Activated naive CD4-positive, alpha-beta T cell treated with anti-CD3 and anti-CD28 coated beads, Interleukin-2, amount 50 U/mL, for 16 hours (primary cell): ENCODE results near the gene FAM120B.

Source experiments
- DNase-seq: peaks from one replicate; pipeline ENCODE4 v3.0.0-alpha.2; 2020

FAM120B gene

GRCh38 chr6:170273191-170273590 is 33.4 kb upstream of the FAM120B start:
- no peak for DNase-seq

GRCh38 chr6:170273681-170274080 is 32.9 kb upstream of the FAM120B start:
- no peak for DNase-seq

GRCh38 chr6:170274713-170275560 is 31.6 kb upstream of the FAM120B start:
- DNase-seq, result no peak

DNA sequence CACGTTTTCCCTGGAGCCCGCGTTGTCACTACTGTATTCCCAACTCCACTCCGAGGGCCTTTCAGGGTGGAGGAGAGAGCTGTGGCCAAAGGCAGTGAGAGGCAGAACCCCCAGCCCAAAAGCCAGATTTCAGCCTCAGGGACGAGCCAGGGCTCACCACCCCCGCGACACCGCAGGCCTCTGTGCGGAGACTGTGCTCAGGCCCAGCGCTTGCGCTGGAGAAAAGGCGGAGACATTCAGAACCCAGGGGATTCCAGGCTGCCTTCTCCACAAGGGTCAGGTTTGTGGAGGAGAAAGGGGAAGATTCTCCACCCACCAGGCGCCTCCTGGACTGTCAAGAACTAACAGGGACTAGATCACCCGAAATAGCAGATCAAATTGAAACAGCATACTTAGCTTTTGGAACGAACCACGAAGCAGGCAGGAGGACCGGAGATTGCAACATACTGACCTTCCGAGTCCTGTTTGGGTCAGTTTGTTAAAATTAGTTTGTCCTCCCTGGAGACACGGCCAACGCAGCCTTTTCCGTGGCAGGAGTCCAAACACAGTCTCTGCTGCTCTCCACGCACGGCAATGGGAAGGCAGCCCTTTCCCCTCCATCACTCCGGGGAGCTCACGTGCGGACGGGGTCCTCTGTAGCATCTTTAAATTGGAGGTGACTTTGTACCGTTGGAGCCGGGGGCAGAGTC is 30.0 kb upstream of the FAM120B start:
- no peak for DNase-seq

DNA sequence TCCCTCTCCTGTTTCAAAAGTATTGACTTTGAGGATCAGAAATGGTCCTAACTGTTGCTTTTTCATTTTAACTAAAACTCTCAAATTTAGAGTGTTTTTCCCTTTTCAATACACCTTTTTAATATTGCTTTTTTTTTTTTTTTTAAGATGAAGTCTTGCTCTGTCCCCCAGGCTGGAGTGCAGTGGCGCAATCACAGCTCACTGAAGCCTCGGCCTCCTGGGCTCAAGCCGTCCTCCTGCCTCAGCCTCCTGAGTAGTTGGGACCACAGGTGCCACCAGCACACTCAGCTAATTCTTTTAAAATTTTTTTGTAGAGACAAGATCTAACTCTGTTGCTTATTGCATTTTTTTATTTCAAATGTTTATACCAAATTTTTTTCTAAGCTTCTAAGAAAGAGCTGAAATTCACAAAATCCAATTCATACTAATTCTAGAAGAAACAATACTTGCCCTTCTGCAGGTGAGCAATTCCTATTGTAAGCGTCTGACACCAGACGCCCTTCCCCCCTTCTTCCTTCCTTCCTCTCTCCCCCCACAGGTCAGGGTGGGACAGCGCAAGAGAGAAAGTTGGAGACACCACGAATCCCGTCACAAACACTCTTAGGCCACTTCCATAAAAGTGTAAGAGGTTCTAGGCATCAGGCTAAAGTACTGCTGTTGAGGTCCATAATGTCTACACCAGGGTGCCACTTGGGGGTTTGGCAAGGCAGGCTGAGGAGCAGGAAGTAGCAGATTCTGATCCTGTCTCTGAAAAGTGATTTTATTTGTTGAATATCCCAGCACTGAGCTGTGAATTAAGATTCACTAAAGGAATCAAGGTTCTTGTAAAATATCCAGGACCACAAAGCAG is 28.4 kb upstream of the FAM120B start:
- DNase-seq, result no peak

GRCh38 chr6:170278743-170279094 is 27.8 kb upstream of the FAM120B start:
- DNase-seq, result no peak

DNA sequence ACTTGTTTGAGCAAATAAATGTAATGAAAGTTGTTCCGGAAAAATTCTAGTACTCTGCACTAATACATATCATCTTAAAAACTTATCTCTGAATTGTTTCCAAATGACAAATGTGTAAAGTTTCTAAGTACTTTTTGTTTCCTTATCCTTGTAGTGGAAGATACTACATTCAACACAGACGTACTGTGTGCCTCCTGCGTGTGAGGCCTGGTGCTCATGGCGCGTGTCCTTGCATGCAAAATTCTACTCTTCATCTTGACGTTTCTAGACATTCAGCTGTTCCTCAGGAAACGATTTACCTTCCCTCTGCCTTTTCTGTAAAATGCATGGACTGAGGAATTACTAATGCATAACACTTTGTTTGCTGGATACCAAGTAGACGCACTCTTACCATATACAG is 27.1 kb upstream of the FAM120B start:
- no peak for DNase-seq

DNA sequence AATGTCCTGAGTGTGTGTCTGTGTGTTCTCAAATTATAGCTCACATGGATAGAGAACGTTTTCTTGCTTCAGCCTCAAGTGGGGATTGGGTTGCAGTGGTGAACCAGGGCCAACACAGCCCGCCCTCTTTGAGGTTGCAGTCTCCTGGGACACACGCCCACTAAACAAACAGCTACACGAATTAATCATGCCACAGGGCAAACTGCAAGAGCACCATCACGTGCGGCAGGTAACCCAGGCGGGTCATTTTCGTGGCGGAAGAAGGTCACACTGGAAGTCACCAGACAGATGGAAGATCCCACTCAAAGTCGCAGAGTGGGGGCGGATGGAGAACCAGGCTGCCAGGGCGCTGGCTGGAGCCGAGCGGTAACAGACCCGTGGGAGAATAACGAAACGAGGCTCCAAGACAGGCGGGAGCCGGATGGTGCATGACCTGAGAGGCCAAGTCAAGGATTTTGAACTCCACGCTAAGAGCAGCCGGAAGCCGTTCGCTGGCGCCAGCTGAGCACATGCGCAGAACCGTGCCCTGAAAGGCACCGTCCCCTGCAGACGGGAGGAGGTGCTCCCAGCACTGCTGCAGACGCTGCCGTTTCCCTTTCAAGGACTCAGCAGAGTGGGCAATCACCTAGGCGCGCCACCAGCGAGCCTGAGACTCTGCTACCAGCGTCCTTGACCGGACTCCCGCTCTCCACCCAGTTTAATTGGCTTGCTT is 26.4 kb upstream of the FAM120B start:
- DNase-seq, result no peak

DNA sequence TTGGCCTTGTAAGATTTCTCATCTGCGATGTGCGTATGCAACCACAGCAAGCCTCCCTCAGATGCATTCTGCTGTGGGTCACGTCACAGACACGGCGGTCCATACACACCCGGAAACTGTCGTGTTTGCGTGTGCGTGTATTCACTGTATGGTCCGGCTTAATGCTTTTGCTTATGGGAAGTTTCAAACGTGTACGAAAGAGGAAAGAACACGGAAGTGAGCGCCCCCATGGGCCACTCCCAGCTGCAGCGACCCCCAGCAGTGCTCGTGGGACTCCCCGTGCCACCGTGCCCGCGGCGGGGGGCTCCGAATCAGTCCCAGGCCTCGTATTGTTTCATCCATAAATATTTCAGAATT is 25.9 kb upstream of the FAM120B start:
- no peak for DNase-seq

- no peak for DNase-seq
These were observed 24.9 kb upstream of the FAM120B start for GRCh38 chr6:170281331-170282292.

- DNase-seq, result no peak
These were observed 23.9 kb upstream of the FAM120B start for GRCh38 chr6:170282512-170283158.

DNA sequence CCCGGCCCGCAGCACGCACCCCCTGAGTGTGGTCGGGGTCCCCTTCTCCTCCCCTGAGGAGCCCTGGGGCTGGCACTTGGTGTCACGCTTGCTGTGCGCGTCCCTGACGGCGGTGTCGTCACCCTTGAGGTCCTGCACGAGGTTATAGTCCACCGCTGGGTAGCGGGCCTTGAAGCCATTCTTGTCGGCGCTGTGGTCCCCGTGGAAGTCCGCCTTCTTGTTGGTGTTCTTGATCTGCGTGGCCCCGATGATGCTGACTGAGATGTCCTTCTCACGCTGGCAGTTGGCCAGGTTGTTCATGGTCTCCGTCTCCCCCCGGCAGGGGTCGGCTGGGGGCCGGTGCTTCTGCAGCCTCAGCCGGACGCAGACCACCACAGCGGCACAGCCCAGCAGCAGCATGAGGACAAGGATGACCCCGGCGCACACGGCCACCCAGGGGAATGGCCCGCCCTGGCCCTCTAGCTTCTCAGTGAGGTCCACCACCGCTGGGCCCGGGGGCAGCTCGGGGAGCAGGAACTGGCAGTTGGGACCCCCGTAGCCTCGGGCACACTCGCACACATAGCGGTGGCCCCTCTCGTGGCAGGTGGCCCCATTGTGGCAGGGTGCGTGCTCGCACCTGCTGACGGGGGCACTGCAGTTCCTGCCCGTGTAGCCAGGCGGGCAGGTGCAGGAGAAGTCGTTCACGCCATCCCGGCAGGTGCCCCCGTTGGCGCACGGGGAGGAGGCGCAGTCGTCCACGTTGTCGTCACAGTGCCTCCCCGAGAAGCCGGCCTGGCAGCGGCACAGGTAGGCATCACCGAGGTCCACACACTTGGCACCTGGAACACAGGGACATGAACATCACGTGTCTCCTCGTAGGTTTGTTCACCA is 23.1 kb upstream of the FAM120B start:
- DNase-seq, result no peak

DNA sequence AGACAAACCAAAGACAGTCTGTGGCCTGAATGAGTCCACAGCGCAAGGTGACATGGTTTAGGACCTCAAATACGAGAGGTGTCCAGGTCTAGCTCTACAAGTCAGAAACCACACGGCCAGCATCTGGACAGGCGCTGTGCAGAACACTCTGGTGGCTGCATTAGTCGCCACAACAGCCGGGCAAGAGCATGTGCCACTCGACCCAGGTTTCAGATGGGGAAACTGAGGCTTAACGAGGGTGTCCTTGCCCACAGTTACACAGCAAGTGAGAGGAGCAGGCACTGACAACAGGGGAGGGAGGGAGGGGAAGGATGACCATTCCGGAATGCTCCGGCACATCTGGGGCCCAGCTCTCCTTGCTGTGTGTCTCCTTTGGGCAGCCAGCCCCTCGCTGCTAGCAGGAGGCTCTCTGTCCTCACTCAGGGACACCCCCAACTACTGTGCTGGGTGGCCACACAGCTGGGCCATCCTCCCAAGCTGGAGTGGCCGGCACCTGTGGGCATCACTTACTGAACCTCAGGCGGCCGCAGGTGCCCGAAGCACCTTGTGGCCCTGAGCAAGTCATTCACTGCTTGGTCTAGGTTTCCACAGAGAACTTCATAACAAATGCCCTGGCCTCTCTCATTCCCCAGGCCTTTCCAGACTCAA is 22.3 kb upstream of the FAM120B start:
- DNase-seq, result no peak

DNA sequence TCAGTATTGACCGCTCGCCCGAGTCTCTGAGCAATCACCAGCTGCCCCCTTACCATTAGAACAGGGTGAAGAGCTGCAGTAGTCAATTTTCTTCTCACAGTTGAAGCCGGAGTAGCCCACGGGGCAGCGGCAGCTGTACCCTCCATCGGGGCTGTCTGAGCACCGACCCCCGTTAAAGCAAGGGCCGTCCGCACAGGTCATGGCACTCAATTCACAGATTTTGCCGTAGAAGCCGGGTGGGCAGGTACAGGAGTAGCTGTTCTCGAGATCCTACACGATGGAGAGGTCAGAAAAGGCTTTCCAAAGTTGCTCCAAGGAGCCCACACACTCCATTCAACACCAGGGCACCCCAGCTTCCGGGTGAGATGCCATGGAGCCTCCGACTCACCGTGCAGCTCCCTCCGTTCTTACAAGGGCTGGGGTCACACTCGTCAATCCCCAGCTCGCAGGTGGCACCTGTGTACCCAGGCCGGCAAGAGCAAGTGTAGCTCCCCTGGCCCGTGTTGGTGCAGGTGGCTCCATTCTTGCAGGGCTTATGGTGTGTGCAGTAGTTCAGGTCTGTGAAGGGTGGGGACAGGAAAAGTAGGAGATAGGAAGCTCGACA is 21.6 kb upstream of the FAM120B start:
- no peak for DNase-seq

GRCh38 chr6:170285482-170285881 is 21.1 kb upstream of the FAM120B start:
- DNase-seq, result no peak

DNA sequence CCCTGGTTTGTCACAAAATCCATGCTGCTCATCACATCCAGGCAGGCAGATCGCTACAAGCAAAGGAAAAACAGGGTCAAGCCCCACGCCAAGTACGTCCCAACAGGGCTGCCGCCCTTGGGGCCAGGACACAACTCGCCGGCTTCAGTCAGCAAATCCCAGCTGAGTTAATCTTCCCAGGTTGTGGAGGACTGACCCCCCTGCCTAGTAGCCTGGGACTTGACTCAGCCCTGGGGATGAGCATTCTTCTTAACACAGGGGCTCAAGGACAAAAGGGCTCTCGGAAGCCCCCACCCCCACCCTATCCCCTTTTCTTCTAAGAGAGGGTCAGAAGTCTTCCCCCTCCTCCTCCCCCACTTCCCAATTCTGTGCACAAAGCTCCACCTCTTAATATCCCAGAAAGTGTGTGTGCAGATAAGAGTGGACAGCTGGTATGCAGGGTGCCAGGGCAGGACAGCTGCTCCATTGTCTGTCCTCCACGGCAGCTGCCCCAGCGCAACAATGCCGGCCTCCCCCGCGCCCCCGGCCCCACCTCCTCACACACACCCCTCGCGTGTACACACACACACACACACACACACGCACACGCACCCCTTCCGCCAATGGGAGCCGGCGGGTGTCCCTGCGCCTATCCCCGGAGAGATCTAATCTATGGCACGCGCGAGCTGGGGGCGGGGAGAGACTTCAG is 20.2 kb upstream of the FAM120B start:
- no peak for DNase-seq

GRCh38 chr6:170286934-170287265 is 19.7 kb upstream of the FAM120B start:
- no peak for DNase-seq

- DNase-seq, result no peak
These were observed 19.1 kb upstream of the FAM120B start for GRCh38 chr6:170287371-170287876.
